Neural cell (in vitro differentiated cells): ENCODE measurements around the gene HOXD8.

ENCODE experiments used
- CTCF ChIP-seq: fragments of 450-650 bp; IDR thresholded peaks from 2 replicates; pipeline ENCODE4 v1.5.1; 2014; ENCODE audit warnings: antibody characterized with exemption, mild to moderate bottlenecking, moderate library complexity; ENCODE audit not compliant: poor library complexity, severe bottlenecking
- EP300 ChIP-seq: fragments of 450-650 bp; conservative IDR thresholded peaks from 2 replicates; pipeline ENCODE4 v1.6.1; 2014; ENCODE audit warnings: antibody characterized with exemption, mild to moderate bottlenecking, moderate library complexity; ENCODE audit not compliant: poor library complexity, severe bottlenecking
- EZH2 ChIP-seq: fragments of 200-600, 300-800 bp; shearing (Covaris generic), sonication (generic); IDR thresholded peaks from 2 replicates; pipeline ENCODE4 v1.6.1; 2014; ENCODE audit warnings: antibody characterized with exemption, low read length, borderline replicate concordance, mild to moderate bottlenecking; ENCODE audit not compliant: insufficient read depth, poor library complexity, severe bottlenecking
- POLR2AphosphoS5 ChIP-seq: IDR thresholded peaks from 2 replicates; pipeline ENCODE4 v1.6.1; 2012
- TAF1 ChIP-seq: IDR thresholded peaks from 2 replicates; pipeline ENCODE4 v1.6.1; 2012; ENCODE audit warnings: low read depth

- peak; percentile 34 for TF ChIP-seq POLR2AphosphoS5
- TF ChIP-seq CTCF, result no peak
- TF ChIP-seq TAF1, result no peak
- TF ChIP-seq EP300, result no peak
- TF ChIP-seq EZH2, result no peak
These were observed 40.3 kb upstream of the HOXD8 start for GRCh38 chr2:176088937-176089842.
